ENCODE measurements around the gene UQCRC1.
"Not testable (repeated sequence)": the region's sequence is repeated elsewhere in the genome, so short reads cannot be mapped to it uniquely, and the experiment has no call there.

The UQCRC1 gene

DNA sequence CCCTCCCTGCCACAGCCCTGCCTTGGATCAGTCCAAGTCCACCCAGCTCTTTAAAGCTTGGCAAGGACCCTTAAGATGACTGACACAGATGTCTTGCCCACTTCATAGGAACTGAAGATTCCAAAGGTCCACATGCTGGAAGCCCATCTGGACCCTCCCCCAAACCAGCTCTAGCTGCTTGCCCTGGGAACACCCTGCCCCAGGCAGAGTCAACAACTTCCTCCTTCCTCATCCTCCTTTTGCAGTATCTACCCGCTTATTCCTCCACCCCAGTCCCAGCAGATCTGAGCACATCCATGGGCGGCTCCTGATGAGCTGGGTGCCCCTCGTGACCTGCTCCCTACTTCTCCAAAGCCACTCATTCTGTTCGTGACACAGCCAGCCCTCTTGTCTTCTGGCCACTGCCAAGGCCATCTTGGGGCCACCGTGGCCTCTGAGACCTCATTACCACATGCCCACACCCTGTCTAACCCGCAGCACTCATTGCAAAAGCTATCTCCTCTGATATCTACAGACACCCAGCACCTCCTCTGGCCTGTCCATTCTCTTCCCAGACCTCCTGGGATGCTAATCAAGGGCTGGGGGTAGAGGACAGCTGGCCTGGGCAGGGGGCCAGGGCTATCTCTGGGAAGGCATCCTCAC lies 50.8 kb downstream of the UQCRC1 start:
- Histone ChIP-seq H3K36me3 (ENCODE audit: insufficient read depth, low read length) (no peaks in the 10 kb centered on the region), H3K27me3 (ENCODE audit: control insufficient read depth in 1 of 2, insufficient read depth in 2 of 2, low read length in 2 of 2) (no peaks in the 10 kb centered on the region), H3K4me3 (ENCODE audit: low read depth in 1 of 2, low read length in 2 of 2) (no peak overlapping the region), H3K4me1 (ENCODE audit: insufficient read depth, low read length) (peaks cover 23% of the 10 kb centered on the region), H3K27ac (ENCODE audit: low read depth, low read length) (no peak overlapping the region), H3K9ac (ENCODE audit: low read length) (no peak overlapping the region), H3K9me3 (ENCODE audit: low read length) (no peaks in the 10 kb centered on the region)

DNA sequence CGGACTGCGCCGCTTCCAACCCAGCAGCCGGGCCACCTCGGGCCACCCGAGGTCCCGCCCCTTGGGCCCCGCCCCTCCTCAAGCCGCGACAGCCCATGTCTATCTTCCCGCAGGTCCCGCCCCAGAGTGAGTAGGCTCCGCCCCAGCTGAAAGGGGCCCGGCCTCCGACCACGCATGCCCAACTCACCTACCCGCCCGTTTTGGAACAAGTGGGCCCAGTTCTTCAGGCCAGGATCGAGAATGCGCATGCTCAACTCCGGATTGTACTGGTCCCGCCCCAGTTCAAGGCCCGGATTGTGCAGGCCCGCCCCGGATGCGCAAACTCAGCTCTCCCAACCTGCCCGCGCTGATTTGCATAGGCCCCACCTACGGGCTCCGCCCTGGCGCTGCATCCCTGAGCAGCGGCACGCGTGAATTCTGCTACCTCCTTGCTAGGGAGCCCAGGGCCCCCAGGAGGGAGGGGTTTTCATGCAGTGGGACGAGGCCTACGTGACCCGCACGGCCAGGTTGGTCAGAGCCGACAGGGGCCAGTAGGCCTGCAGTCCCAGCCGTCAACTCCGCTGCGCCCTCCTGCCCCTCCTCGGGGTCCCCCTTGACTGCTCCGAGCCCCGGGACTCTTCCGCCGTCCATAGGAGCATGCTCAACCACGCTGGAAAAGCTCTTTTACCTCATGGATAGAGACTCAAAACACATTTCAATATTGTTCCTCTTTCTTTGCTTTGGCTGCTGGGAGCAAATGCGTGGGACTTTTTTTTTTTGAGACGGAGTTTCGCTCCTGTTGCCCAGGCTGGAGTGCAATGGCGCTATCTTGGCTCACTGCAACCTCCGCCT lies 52.4 kb downstream of the UQCRC1 start, which contains the start of gene PFKFB4:
PFKFB4 (minus strand) TSS at position 8 of the 831 bp plus-strand sequence. CDS start 26 bp downstream, outside the sequence.
- H3K9me3 ChIP-seq (ENCODE audit: low read length) = no peaks in the 10 kb centered on the region
- no peaks in the 10 kb centered on the region for H3K27me3 ChIP-seq (ENCODE audit: control insufficient read depth in 1 of 2, insufficient read depth in 2 of 2, low read length in 2 of 2)
- peak within 1 kb of the TSS; percentile 81 for H3K27ac ChIP-seq (ENCODE audit: low read depth, low read length)
- peaks cover 23% of the 10 kb centered on the region for H3K4me1 ChIP-seq (ENCODE audit: insufficient read depth, low read length)
- no peaks in the 10 kb centered on the region for H3K36me3 ChIP-seq (ENCODE audit: insufficient read depth, low read length)
- H3K9ac ChIP-seq (ENCODE audit: low read length) = no peak within 1 kb of the TSS
- peak within 1 kb of the TSS; percentile 70 to 80 for H3K4me3 ChIP-seq (ENCODE audit: low read depth in 1 of 2, low read length in 2 of 2)

DNA sequence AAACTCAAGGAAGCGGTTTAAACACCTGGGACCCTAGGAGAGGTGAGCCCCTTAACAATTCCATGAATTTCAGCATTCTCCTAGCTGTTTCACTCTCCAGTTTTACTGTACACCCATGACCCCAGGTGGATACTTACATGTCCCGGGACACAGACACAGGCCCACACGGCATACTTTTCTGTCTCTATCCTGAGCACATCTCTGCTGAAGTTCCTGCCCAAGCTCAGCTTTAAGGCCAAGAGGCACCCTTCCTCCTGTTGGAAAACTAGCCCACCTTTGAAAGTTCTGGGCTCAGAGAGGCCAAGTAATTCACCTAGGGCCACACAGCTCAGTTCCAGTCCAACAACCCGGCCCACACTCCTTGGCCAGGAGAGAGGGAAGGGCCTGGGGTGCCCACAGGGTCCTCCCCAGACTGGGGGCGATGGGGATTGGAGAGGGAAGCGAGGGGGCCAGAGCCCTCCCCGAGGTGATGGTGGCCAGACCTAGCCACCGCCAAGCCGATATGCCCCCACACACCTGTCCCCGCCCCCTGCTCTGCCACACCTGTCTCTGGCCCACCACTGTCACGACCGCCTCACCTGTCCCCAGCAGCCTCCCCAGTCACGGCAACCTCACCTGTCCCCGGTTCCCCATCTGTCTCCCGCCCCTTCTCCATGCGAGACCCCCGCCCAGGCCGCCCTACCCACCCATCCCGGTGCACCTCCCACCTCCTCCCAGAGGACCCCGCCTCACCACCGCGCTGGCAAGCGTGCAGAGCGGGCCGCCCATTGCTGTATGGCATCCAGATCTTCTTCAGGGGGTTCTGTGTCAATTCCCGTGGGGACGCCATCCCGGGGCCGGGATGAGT lies 53.3 kb downstream of the UQCRC1 start:
- H3K9me3 ChIP-seq (ENCODE audit: low read length) = no peaks in the 10 kb centered on the region
- peak overlapping the region; percentile 48 to 53 for H3K4me3 ChIP-seq (ENCODE audit: low read depth in 1 of 2, low read length in 2 of 2)
- H3K4me1 ChIP-seq (ENCODE audit: insufficient read depth, low read length) = peaks cover 19% of the 10 kb centered on the region
- no peak overlapping the region for H3K9ac ChIP-seq (ENCODE audit: low read length)
- peak overlapping the region; percentile 67 for H3K27ac ChIP-seq (ENCODE audit: low read depth, low read length)
- H3K36me3 ChIP-seq (ENCODE audit: insufficient read depth, low read length) = no peaks in the 10 kb centered on the region
- H3K27me3 ChIP-seq (ENCODE audit: control insufficient read depth in 1 of 2, insufficient read depth in 2 of 2, low read length in 2 of 2) = no peaks in the 10 kb centered on the region

DNA sequence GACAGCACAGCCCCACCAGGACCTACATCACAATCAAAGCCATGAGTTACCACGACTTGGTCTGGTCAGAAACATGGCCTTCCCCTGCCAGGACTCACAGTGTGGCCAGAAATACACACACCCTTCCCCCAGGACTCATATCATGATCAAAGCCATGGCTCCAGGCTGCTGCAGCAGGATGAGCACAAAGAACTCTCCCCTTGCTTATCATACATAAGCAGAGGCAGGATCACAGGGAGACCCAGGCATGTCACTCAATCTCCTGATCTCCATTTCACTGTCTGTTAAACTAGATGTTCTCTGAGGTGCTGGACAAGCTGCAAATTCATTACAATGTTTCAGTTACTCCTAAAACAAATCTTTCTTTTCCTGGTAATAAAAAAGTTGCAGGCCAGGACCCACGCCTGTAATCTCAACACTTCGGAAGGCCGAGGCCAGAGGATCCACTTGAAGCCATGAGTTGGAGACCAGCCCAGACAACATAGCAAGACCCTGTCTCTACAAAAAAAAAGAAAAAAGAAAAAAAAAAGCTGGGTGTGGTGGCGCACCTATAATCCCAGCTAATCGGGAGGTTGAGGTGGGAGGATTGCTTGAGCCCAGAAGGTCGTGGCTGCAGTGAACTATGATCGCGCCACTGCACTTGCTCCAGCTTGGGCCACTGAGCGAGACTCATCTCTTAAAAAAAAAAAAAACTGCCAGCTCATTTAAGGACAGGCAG lies 54.1 kb downstream of the UQCRC1 start:
- Histone ChIP-seq H3K36me3 (ENCODE audit: insufficient read depth, low read length) (no peaks in the 10 kb centered on the region), H3K4me3 (ENCODE audit: low read depth in 1 of 2, low read length in 2 of 2) (no peak overlapping the region), H3K9ac (ENCODE audit: low read length) (no peak overlapping the region), H3K4me1 (ENCODE audit: insufficient read depth, low read length) (peaks cover 12% of the 10 kb centered on the region), H3K9me3 (ENCODE audit: low read length) (no peaks in the 10 kb centered on the region), H3K27ac (ENCODE audit: low read depth, low read length) (no peak overlapping the region), H3K27me3 (ENCODE audit: control insufficient read depth in 1 of 2, insufficient read depth in 2 of 2, low read length in 2 of 2) (no peaks in the 10 kb centered on the region)

DNA sequence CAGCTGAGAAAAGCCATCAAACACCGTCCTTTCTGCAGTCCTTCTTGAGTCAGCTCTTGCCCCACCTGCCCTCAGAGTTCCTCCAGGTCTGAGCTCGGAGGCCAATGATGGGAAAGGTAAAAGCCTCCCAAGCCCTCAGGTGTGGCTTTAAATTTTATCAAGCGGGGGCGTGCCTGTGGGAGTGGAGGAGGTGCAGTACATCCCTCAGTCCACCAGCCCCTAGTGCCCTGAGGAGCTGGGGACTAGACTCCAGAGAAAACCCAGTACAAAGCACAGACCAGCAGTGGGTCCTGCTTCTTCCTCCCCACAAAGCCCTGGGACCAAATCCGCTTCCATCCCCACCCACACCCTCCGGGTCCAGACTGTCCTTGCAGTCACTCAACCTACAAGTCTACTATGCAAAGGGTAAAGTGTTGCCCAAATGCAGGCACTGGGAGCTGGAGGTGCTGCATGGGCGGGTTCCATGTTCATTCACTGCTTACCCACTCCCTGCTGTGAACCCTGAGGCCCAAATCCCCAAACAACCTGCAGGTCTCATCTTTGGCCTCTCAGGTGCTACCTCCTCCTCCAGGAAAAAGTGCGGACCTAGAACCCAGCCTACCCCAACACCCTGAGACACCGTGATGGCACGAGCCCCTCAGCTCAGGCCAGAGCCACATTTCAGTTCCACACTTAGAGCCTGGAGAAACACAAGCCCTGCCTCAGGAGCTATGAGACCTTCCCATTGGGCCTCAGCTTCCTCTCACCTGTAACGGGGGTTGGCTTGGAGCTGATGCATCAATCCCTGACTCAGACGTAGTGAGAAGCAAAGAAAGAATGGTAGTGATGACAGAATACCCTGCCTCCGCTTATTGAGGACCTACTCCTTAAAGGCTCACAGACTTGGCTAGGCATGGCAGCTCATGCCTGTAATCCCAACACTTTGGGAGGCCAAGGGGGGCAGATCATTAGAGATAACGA lies 55.3 kb downstream of the UQCRC1 start:
- H3K9me3 ChIP-seq (ENCODE audit: low read length) = no peaks in the 10 kb centered on the region
- H3K27me3 ChIP-seq (ENCODE audit: control insufficient read depth in 1 of 2, insufficient read depth in 2 of 2, low read length in 2 of 2) = no peaks in the 10 kb centered on the region
- no peaks in the 10 kb centered on the region for H3K36me3 ChIP-seq (ENCODE audit: insufficient read depth, low read length)
- H3K9ac ChIP-seq (ENCODE audit: low read length) = no peak overlapping the region
- H3K4me3 ChIP-seq (ENCODE audit: low read depth in 1 of 2, low read length in 2 of 2) = no peak overlapping the region
- no peaks in the 10 kb centered on the region for H3K4me1 ChIP-seq (ENCODE audit: insufficient read depth, low read length)
- H3K27ac ChIP-seq (ENCODE audit: low read depth, low read length) = no peak overlapping the region

DNA sequence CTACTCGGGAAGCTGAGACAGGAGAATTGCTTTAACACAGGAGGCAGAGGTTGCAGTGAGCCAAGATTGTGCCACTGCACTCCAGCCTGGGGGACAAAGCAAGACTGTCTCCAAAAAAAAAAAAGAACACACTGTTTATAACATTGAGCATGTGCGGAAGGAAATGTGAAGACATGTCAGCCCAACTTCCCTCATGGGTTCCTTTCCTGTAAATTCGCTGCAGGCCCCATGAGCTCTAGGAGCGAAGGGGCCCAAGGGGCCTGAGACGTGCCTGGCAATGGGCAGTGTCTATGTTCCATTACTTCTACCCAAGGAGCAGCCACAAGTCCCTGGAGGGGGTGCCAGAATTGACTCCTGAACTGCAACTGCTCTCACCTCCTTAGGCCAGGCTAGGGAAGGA lies 56.1 kb downstream of the UQCRC1 start:
- H3K9ac ChIP-seq (ENCODE audit: low read length) = no peak overlapping the region
- no peaks in the 10 kb centered on the region for H3K9me3 ChIP-seq (ENCODE audit: low read length)
- H3K4me1 ChIP-seq (ENCODE audit: insufficient read depth, low read length) = peaks cover 6% of the 10 kb centered on the region
- no peak overlapping the region for H3K4me3 ChIP-seq (ENCODE audit: low read depth in 1 of 2, low read length in 2 of 2)
- no peaks in the 10 kb centered on the region for H3K27me3 ChIP-seq (ENCODE audit: control insufficient read depth in 1 of 2, insufficient read depth in 2 of 2, low read length in 2 of 2)
- H3K27ac ChIP-seq (ENCODE audit: low read depth, low read length) = no peak overlapping the region
- no peaks in the 10 kb centered on the region for H3K36me3 ChIP-seq (ENCODE audit: insufficient read depth, low read length)

DNA sequence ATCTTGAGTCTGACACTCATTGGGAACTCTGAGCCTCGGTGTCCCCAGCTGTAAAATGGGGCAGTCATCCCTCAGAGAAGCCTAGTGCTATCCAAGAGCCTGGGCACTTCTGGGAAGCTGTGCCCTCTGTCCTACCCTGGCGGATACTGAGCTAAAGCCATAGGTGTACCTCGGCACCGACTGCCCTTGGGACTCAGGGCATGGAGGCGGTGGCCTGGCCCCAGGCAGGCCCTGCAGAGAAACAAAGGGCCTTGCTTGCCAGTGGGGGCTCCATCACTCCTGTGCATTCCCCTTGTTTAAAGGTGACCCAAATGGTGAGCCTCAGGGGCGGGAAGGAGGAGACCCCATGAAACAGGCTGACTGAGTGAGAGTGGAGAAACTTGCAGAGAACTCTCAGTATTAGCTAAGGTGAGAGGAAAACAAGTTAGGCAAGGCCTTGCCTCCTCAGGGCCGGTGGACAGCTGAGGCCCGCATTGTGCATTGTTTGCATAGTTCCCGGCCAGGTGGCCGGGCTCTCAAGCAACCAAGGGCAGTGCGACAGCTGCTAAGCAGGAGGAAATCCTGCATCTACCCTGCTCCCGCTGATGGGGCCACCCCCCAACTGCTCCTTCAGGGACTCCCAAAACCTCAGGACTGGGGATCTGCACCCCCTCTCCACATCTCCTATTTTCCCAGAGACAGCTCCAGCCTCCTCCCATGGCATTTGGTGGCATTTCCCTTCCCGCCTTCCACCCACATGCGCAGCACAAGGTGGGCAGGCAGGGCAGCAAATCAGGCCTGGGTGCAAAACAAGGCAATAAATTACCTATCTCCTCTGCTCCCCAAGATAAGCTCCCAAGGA lies 57.1 kb downstream of the UQCRC1 start:
- Histone ChIP-seq H3K36me3 (ENCODE audit: insufficient read depth, low read length) (no peaks in the 10 kb centered on the region), H3K9ac (ENCODE audit: low read length) (no peak overlapping the region), H3K9me3 (ENCODE audit: low read length) (no peaks in the 10 kb centered on the region), H3K27me3 (ENCODE audit: control insufficient read depth in 1 of 2, insufficient read depth in 2 of 2, low read length in 2 of 2) (no peaks in the 10 kb centered on the region), H3K4me1 (ENCODE audit: insufficient read depth, low read length) (peaks cover 6% of the 10 kb centered on the region), H3K4me3 (ENCODE audit: low read depth in 1 of 2, low read length in 2 of 2) (no peak overlapping the region), H3K27ac (ENCODE audit: low read depth, low read length) (no peak overlapping the region)

DNA sequence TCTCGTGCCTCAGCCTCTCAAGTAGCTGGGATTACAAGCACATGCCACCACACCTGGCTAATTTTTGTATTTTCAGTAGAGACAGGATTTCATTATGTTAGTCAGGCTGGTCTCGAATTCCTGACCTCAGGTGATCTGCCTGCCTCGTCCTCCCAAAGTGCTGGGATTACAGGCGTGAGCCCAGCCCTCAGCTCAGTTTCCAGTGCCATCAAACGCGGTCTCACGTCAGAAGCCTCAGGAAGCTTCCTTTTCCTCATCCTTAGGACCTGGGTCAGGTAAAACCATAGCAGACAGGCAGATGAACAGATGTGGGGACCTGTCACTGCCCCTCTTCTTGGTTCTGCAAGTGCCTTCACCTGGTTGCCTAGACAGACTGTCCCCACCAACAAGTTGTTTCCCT lies 57.8 kb downstream of the UQCRC1 start:
- H3K9ac ChIP-seq (ENCODE audit: low read length); H3K9me3 ChIP-seq (ENCODE audit: low read length); H3K36me3 ChIP-seq (ENCODE audit: insufficient read depth, low read length); H3K4me1 ChIP-seq (ENCODE audit: insufficient read depth, low read length); H3K27me3 ChIP-seq (ENCODE audit: control insufficient read depth in 1 of 2, insufficient read depth in 2 of 2, low read length in 2 of 2); H3K27ac ChIP-seq (ENCODE audit: low read depth, low read length); H3K4me3 ChIP-seq (ENCODE audit: low read depth in 1 of 2, low read length in 2 of 2): not testable (repeated sequence)
